ENCODE results near the gene XXYLT1. TPM values are rescaled to one million over a fixed set of nuclear protein-coding genes. Genes with fewer than 3 reads are reported as not detected.

Gene XXYLT1
- total RNA-seq, 1 donor from 2014 or later = 14.5 TPM

- Histone ChIP-seq H3K4me3 (no peak overlapping the region), H3K4me1 (peaks cover 26% of the 10 kb centered on the region), H3K27ac (no peak overlapping the region)
These were observed 92.6 kb downstream of the XXYLT1 start for GRCh38 chr3:195178124-195178910.

DNA sequence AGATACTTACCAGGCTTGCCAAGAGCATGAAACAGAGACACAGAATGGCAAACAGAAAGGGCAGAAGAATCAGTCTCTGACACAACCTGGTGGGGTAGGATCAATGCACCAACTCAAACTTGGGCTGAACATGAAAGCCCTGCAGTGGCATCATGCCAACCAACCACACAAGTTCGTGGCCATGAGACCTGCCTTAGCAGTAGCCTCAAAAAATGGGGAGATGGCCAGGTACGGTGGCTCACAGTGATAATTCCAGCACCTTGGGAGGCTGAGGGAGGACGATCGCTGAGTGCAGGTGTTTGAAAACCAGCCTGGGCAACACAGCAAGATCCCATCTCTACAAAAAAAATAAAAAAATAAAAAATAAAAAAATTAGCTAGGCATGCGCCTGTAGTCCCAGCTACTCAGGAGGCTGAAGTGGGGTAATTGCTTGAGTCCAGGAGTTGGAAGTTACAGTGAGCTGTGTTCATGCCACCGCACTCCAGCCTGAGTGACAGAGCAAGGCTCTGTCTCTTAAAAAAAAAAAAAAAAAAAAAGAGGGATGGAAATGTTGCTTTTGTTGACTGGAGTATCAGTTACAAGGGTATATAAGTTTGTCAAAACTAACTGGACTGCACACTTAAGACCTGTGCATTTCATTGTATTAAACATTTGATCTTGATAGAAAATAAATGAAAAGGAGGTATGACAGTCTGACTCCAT lies 93.4 kb downstream of the XXYLT1 start:
- Histone ChIP-seq H3K9me3 (no peaks in the 10 kb centered on the region), H3K4me1 (peaks cover 19% of the 10 kb centered on the region), H3K27ac (no peak overlapping the region), H3K4me3 (no peak overlapping the region), H3K36me3 (no peaks in the 10 kb centered on the region), H3K27me3 (no peaks in the 10 kb centered on the region)
- intact Hi-C loops (cut with DNase I) = no loop called here
- no peak for TF ChIP-seq POLR2AphosphoS5 (IDR thresholded peaks at IDR 0.05; ENCODE audit: insufficient read depth in 1 of 2, low read depth in 1 of 2)
- TF ChIP-seq POLR2A (IDR thresholded peaks at IDR 0.05) = no peak
- no peak for TF ChIP-seq CTCF (IDR thresholded peaks at IDR 0.05)
- DNase-seq (ENCODE audit: extremely low spot score in 2 of 2) = no peak

More at GRCh38 chr3:195178124-195178910, 92.6 kb downstream of the XXYLT1 start:
- no peaks in the 10 kb centered on the region for H3K36me3 ChIP-seq
- intact Hi-C loops (cut with DNase I) = no loop called here
- H3K9me3 ChIP-seq = no peaks in the 10 kb centered on the region
- TF ChIP-seq CTCF (IDR thresholded peaks at IDR 0.05) (no peak), POLR2AphosphoS5 (IDR thresholded peaks at IDR 0.05; ENCODE audit: insufficient read depth in 1 of 2, low read depth in 1 of 2) (no peak)
- no peaks in the 10 kb centered on the region for H3K27me3 ChIP-seq
- DNase-seq (ENCODE audit: extremely low spot score in 2 of 2) = no peak

DNA sequence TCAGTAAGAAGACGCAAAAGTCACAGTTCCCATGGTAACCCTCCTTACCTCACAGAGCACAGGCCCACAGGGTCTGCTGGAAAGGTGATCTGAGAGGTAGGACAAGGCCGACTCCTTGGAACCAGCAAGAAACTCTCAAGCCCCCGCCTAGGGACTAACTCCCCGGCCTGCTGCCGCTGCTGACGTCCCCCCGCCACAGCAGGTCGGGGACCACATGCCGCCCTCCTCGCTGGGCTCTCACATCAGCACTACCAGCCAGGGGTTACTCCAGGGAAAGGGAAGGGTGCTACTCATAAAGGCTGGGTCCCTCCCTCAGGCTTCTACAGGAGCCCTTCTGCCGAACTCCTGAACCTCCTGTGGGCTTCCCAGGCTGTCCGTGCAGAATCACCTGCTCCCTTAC lies 94.2 kb downstream of the XXYLT1 start:
- no peak overlapping the region for H3K4me3 ChIP-seq
- no peaks in the 10 kb centered on the region for H3K36me3 ChIP-seq
- no peak for DNase-seq (ENCODE audit: extremely low spot score in 2 of 2)
- intact Hi-C loops (cut with DNase I) = no loop called here
- no peaks in the 10 kb centered on the region for H3K27me3 ChIP-seq
- H3K9me3 ChIP-seq = no peaks in the 10 kb centered on the region
- no peak overlapping the region for H3K27ac ChIP-seq
- peaks cover 19% of the 10 kb centered on the region for H3K4me1 ChIP-seq
- no peak for TF ChIP-seq POLR2A (IDR thresholded peaks at IDR 0.05)

DNA sequence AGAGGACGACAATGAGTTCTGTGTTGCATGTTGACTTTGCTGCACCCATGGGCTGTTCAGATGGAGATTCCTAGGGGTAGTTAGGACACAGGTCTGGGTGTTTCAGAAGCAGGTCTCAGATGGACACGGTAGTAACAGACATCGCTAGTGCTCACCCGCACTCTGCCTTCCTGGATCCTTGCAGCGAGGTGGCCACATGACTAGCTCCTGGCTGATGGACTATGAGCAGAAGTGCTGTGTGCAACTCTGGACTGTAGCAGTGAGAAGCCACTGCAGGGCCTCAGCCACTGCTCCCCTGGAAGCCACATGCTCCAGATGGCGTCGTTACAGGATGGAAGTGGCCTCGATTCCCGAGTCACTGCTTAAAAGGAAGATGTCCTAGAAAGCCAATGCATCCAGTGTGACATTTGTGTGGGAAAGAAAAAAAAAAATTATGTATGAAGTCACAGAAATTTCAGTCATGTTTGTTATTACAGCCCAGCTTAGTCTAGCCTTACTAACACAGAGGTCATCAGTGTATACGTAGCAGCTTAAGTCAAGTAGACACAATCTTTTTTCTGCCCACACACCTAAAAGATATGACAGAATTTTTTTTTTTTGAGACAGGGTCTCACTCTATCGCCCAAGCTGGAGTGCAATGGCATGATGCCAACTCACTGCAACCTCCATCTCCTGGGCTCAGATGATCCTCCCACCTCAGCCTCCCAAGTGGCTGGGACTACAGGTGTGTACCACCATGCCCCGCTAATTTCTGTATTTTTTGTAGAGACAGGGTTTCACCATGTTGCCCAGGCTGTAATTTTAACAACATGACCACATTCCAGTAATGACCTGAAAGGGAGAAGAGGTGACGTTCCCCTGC lies 95.3 kb downstream of the XXYLT1 start:
- H3K27me3 ChIP-seq = no peaks in the 10 kb centered on the region
- H3K4me3 ChIP-seq = no peak overlapping the region
- peaks cover 19% of the 10 kb centered on the region for H3K4me1 ChIP-seq
- H3K27ac ChIP-seq = no peak overlapping the region
- no peak for TF ChIP-seq CTCF (IDR thresholded peaks at IDR 0.05)
- no peak for TF ChIP-seq POLR2A (IDR thresholded peaks at IDR 0.05)
- no peaks in the 10 kb centered on the region for H3K9me3 ChIP-seq
- intact Hi-C loops (cut with DNase I) = no loop called here
- DNase-seq (ENCODE audit: extremely low spot score in 2 of 2) = no peak
- H3K36me3 ChIP-seq = no peaks in the 10 kb centered on the region

DNA sequence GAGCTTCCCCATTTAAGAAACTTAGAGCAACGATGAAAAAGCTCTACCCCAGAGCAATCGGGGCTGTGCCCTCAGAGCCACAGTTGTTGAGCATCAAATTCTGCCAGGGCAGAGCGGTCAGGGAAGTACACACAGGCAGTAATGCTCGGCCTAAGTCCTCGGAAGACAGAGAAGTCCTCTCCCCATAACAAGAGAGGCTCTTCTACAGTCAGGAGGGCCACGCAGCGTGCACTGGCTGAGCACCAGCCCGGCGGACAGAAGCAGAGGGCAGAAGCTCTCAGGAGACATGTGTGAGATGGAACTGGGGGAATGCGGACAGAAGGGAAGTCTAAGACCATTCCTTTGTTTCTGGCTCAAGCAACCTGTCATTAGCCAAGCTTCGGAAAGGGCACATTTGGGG lies 95.9 kb downstream of the XXYLT1 start:
- TF ChIP-seq POLR2AphosphoS5 (IDR thresholded peaks at IDR 0.05; ENCODE audit: insufficient read depth in 1 of 2, low read depth in 1 of 2) (no peak), POLR2A (IDR thresholded peaks at IDR 0.05) (no peak), CTCF (IDR thresholded peaks at IDR 0.05) (no peak)
- intact Hi-C loops (cut with DNase I) = no loop called here

More for the DNA sequence above, 95.9 kb downstream of the XXYLT1 start:
- H3K27me3 ChIP-seq = no peaks in the 10 kb centered on the region
- H3K36me3 ChIP-seq = no peaks in the 10 kb centered on the region
- H3K9me3 ChIP-seq = no peaks in the 10 kb centered on the region
- H3K4me3 ChIP-seq = no peak overlapping the region
- H3K27ac ChIP-seq = no peak overlapping the region
- no peak for DNase-seq (ENCODE audit: extremely low spot score in 2 of 2)
- peaks cover 17% of the 10 kb centered on the region for H3K4me1 ChIP-seq

All from vagina (tissue), 2 donors.